Measurements from ENCODE around the gene DYNC1H1.

DYNC1H1 gene

GRCh38 chr14:102047808-102048540 is 83.6 kb downstream of the DYNC1H1 start:
- Histone ChIP-seq H3K9me3 (no peaks in the 10 kb centered on the region), H3K36me3 (replicated peaks) (peaks cover 79% of the 10 kb centered on the region), H3K27me3 (ENCODE audit: low read depth) (no peaks in the 10 kb centered on the region), H3K4me3 (no peak overlapping the region), H3K4me1 (no peaks in the 10 kb centered on the region)
- in situ Hi-C loops (cut with MboI; ENCODE audit: low sequenced_read_pairs) = no loop called here
- no peak for DNase-seq (ENCODE audit: low spot score in 2 of 2)

- in situ Hi-C loops (cut with MboI; ENCODE audit: low sequenced_read_pairs) = no loop called here
- H3K9me3 ChIP-seq = no peaks in the 10 kb centered on the region
- H3K4me3 ChIP-seq = no peak overlapping the region
- DNase-seq (ENCODE audit: low spot score in 2 of 2) = no peak
- peaks cover 66% of the 10 kb centered on the region for H3K36me3 ChIP-seq (replicated peaks)
- H3K27me3 ChIP-seq (ENCODE audit: low read depth) = no peaks in the 10 kb centered on the region
- H3K4me1 ChIP-seq = no peaks in the 10 kb centered on the region
Measured at GRCh38 chr14:102049258-102050025, 85.1 kb downstream of the DYNC1H1 start.

GRCh38 chr14:102050026-102050405 is 85.6 kb downstream of the DYNC1H1 start:
- in situ Hi-C loops (cut with MboI; ENCODE audit: low sequenced_read_pairs) = no loop called here
- Histone ChIP-seq H3K9me3 (no peaks in the 10 kb centered on the region), H3K4me1 (no peaks in the 10 kb centered on the region), H3K4me3 (no peak overlapping the region), H3K27me3 (ENCODE audit: low read depth) (no peaks in the 10 kb centered on the region), H3K36me3 (replicated peaks) (peaks cover 60% of the 10 kb centered on the region)
- DNase-seq (ENCODE audit: low spot score in 2 of 2) = no peak

- no peak for DNase-seq (ENCODE audit: low spot score in 2 of 2)
- Histone ChIP-seq H3K4me1 (no peaks in the 10 kb centered on the region), H3K36me3 (replicated peaks) (peaks cover 59% of the 10 kb centered on the region), H3K4me3 (no peak overlapping the region), H3K27me3 (ENCODE audit: low read depth) (no peaks in the 10 kb centered on the region), H3K9me3 (no peaks in the 10 kb centered on the region)
- in situ Hi-C loops (cut with MboI; ENCODE audit: low sequenced_read_pairs) = no loop called here
Measured at GRCh38 chr14:102050625-102051024, 86.3 kb downstream of the DYNC1H1 start.

- no peaks in the 10 kb centered on the region for H3K27me3 ChIP-seq (ENCODE audit: low read depth)
- no peaks in the 10 kb centered on the region for H3K9me3 ChIP-seq
- DNase-seq (ENCODE audit: low spot score in 2 of 2) = no peak
- H3K36me3 ChIP-seq (replicated peaks) = peaks cover 48% of the 10 kb centered on the region
- in situ Hi-C loops (cut with MboI; ENCODE audit: low sequenced_read_pairs) = no loop called here
- H3K4me3 ChIP-seq = no peak overlapping the region
- no peaks in the 10 kb centered on the region for H3K4me1 ChIP-seq
Measured at GRCh38 chr14:102052522-102052921, 88.1 kb downstream of the DYNC1H1 start.

- Histone ChIP-seq H3K4me3 (no peak overlapping the region), H3K4me1 (no peaks in the 10 kb centered on the region), H3K27me3 (ENCODE audit: low read depth) (no peaks in the 10 kb centered on the region), H3K36me3 (replicated peaks) (peaks cover 20% of the 10 kb centered on the region), H3K9me3 (no peaks in the 10 kb centered on the region)
- in situ Hi-C loops (cut with MboI; ENCODE audit: low sequenced_read_pairs) = no loop called here
- no peak for DNase-seq (ENCODE audit: low spot score in 2 of 2)
Measured at GRCh38 chr14:102055181-102055901, 91.0 kb downstream of the DYNC1H1 start.

GRCh38 chr14:102056694-102057442 is 92.5 kb downstream of the DYNC1H1 start:
- H3K4me1 ChIP-seq = no peaks in the 10 kb centered on the region
- in situ Hi-C loops (cut with MboI; ENCODE audit: low sequenced_read_pairs) = no loop called here
- peaks cover 9% of the 10 kb centered on the region; the same call in 1 of the 2 replicates for H3K36me3 ChIP-seq (replicated peaks)
- H3K9me3 ChIP-seq = no peaks in the 10 kb centered on the region
- no peak for DNase-seq (ENCODE audit: low spot score in 2 of 2)
- no peak overlapping the region for H3K4me3 ChIP-seq
- H3K27me3 ChIP-seq (ENCODE audit: low read depth) = no peaks in the 10 kb centered on the region

- Histone ChIP-seq H3K4me1 (no peaks in the 10 kb centered on the region), H3K27me3 (ENCODE audit: low read depth) (no peaks in the 10 kb centered on the region), H3K36me3 (replicated peaks) (peaks cover 2% of the 10 kb centered on the region; the same call in 1 of the 2 replicates), H3K9me3 (no peaks in the 10 kb centered on the region), H3K4me3 (no peak overlapping the region)
- DNase-seq (ENCODE audit: low spot score in 2 of 2) = no peak
- in situ Hi-C loops (cut with MboI; ENCODE audit: low sequenced_read_pairs) = no loop called here
Measured at GRCh38 chr14:102057480-102058114, 93.2 kb downstream of the DYNC1H1 start.

- Histone ChIP-seq H3K4me1 (no peaks in the 10 kb centered on the region), H3K4me3 (no peak overlapping the region), H3K27me3 (ENCODE audit: low read depth) (no peaks in the 10 kb centered on the region), H3K36me3 (replicated peaks) (no peaks in the 10 kb centered on the region; the same call in 1 of the 2 replicates), H3K9me3 (no peaks in the 10 kb centered on the region)
- no peak for DNase-seq (ENCODE audit: low spot score in 2 of 2)
- in situ Hi-C loops (cut with MboI; ENCODE audit: low sequenced_read_pairs) = no loop called here
Measured at GRCh38 chr14:102058146-102058545, 93.8 kb downstream of the DYNC1H1 start.

- Histone ChIP-seq H3K4me1 (no peaks in the 10 kb centered on the region), H3K27me3 (ENCODE audit: low read depth) (no peaks in the 10 kb centered on the region), H3K9me3 (no peaks in the 10 kb centered on the region), H3K4me3 (no peak overlapping the region), H3K36me3 (replicated peaks) (no peaks in the 10 kb centered on the region; the same call in 1 of the 2 replicates)
- in situ Hi-C loops (cut with MboI; ENCODE audit: low sequenced_read_pairs) = no loop called here
- no peak for DNase-seq (ENCODE audit: low spot score in 2 of 2)
Measured at GRCh38 chr14:102058961-102059360, 94.6 kb downstream of the DYNC1H1 start.

- Histone ChIP-seq H3K4me3 (no peak overlapping the region), H3K27me3 (ENCODE audit: low read depth) (no peaks in the 10 kb centered on the region), H3K36me3 (replicated peaks) (no peaks in the 10 kb centered on the region), H3K9me3 (0 out of 2 replicates have a peak, but pooled peaks cover 2% of the 10 kb centered on the region), H3K4me1 (no peaks in the 10 kb centered on the region)
- in situ Hi-C loops (cut with MboI; ENCODE audit: low sequenced_read_pairs) = no loop called here
- peak; percentile 90 to 93 for DNase-seq (ENCODE audit: low spot score in 2 of 2)
Measured at GRCh38 chr14:102063109-102063807, 98.9 kb downstream of the DYNC1H1 start.

- DNase-seq (ENCODE audit: low spot score in 2 of 2) = no peak
- no peaks in the 10 kb centered on the region for H3K4me1 ChIP-seq
- H3K36me3 ChIP-seq (replicated peaks) = no peaks in the 10 kb centered on the region
- 0 out of 2 replicates have a peak, but pooled peaks cover 4% of the 10 kb centered on the region for H3K9me3 ChIP-seq
- no peaks in the 10 kb centered on the region for H3K27me3 ChIP-seq (ENCODE audit: low read depth)
- in situ Hi-C loops (cut with MboI; ENCODE audit: low sequenced_read_pairs) = no loop called here
- no peak overlapping the region for H3K4me3 ChIP-seq
Measured at GRCh38 chr14:102063808-102064429, 99.5 kb downstream of the DYNC1H1 start.

Data from HAP-1 (cell line).